SK-MEL-5 (cell line): ENCODE results near the gene FOXK1. TPM values are rescaled to one million over a fixed set of nuclear protein-coding genes. Genes with fewer than 3 reads are reported as not detected.

ENCODE experiments used
- DNase-seq: peaks from one replicate; pipeline ENCODE4 v3.0.0-alpha.2; 2016; ENCODE audit warnings: low read depth, low spot score
- in situ Hi-C: cut with HindIII; loops from 2 replicates; pipeline ENCODE4 v1.10.0; 2016; ENCODE audit warnings: low sequenced_read_pairs, high pct_unique_total_duplicates, low pct_unique_long_range_greater_than_20kb
- total RNA-seq: library from RNA; depleted of rRNA; stranded (reverse); fragments of >200 nt; shearing (Covaris generic); gene quantifications from 2 replicates; pipeline ENCODE4 v1.2.3, GENCODE V29; 2014

The FOXK1 gene
- total RNA-seq, 1 experiment from 2014 or later = 14.5 TPM

DNA sequence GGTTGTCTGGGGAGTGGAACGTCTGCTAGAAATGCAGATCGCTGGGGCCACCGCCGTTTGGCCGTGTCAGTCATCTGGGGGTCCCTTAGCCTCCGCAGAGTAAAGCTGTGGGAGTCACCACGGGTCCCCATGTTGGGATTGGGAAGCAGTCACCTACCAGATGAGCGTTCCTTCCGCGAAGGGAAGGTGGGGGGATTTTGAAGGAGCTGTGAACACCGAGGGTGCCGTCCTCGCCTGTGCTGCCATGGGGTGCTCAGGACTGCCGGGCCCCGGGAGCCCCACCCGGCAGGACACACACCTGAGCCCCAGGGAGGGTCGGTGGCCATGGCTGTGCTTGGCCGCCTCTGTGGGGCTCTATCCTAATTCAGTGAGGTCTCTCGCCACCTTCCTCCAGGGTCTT, 47.2 kb downstream of the FOXK1 start:
- in situ Hi-C loops = no loop called here
- no peak for DNase-seq

DNA sequence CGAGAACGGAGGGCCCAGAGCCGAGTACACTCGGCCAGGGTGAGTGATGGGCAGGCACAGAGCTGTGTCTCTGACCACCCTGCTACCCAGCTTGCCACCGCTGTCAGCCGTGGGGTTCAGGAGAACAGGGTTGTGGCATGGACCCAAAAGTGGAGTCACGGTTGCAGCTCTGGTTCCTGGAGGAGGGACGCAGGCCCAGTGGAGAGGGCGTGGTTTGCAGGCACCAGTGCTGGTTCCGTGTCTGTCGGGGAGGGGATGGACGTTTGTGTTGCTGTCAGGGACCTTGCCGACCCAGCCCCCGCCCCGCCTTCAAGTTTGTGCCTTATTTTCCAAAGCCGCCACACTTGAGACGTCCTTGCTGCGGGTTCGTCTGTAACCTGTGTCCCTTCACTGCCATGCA, 48.2 kb downstream of the FOXK1 start:
- DNase-seq = no peak
- in situ Hi-C loops = no loop called here

DNA sequence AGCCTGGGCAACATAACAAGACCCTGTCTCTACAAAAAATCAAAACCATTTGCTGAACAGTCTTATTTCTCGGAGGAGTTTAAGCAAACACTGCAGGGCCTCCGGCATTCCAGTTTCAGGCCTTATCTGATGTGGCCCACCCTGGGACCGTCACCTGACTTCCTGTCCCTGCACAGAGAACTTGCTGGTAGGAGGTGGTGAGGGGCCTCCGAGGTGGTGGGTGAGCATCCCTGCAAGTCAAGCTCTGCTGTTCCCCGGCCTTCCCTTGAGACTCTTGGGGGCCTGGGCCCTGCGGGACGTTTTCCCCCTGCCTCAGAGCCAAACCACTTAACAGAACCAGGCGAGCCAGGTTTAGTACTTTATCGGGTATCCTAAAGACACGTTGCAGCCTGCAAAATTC, 48.9 kb downstream of the FOXK1 start:
- no peak for DNase-seq
- in situ Hi-C loops = no loop called here

DNA sequence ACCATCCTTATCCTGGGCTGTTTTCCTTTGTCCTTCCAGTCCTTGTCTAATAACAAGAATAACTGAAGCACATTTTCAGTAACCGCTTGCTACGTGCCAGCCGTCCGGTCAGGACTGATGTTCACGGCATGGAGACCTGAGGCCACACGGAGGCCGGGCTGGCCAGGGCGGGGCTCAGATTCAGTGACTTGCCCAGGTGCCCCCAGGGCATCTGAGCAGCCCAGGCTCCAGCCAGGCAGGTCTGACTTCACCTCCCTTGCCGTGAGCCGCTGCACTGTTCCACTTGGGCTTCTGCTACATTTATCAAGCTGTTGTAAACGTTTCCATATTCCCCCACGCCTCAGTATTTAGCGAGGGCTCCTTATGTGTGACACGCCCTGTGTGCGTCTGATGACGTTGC, 49.7 kb downstream of the FOXK1 start:
- in situ Hi-C loops = no loop called here
- no peak for DNase-seq

DNA sequence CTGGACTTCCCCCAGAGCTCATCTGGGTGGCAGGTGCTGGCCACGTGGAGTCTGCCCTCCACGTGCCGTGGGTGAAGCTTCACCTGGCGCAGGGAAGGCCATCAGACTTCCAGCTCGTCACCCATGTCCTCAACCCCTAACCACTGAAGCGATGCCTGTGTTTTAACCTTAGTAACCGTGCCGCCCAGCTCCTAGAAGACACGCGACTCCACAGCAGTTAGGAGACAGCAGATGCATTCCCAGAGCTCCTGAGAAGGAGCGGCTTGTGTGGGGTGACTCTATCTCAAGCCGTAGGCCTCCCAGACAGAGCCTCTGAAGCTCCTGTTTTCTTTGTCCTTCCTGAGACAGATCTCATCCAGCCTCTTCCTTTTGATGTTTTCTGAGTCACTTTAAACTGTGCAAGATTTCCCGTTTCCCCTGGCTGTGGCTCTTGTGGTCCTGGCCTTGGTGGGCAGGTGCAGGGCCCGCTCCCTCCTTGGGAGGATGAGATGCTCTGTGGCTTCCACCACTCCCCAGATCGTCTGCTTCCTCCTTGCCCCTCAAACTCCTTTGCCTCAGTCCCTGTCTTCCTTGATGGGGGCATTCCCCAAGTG, 51.9 kb downstream of the FOXK1 start:
- in situ Hi-C loops = no loop called here
- DNase-seq = no peak

DNA sequence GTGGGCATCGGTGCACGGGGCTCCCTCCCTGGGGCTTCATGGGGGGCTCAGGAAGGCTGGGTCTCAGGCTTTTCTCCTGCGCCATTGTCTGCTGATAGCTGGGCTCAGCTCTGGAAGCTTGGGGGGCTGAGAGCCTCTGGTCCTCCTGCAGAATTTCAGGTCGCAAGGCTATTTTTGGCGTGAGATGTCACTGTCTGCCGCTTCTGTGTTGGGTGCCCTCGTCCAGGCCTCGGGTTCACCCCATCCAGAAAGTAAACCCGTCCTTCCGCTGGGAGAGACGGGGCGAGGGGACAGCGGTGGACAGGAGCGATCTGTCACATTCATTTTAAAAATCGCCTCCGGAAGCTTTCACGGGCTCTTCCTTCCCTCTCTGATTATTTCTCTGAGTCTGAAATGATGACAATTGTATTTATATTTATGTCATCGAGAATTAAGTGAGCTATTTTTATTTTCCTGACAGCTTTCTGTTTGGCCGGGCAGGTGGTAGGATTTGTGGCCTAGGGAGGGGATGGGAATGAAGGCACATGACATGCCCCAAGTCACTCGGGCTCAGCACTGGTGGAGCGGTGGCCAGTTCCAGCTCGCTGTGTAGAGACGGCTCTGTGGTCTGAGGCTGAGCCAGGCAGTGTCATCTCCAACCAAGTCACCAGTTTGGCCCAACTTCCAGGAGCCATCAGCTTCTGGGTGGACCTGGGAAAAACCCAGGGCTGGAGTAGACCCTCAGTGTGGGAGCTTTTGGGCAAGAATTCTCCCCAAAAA, 52.7 kb downstream of the FOXK1 start:
- DNase-seq = no peak
- in situ Hi-C loops = no loop called here

DNA sequence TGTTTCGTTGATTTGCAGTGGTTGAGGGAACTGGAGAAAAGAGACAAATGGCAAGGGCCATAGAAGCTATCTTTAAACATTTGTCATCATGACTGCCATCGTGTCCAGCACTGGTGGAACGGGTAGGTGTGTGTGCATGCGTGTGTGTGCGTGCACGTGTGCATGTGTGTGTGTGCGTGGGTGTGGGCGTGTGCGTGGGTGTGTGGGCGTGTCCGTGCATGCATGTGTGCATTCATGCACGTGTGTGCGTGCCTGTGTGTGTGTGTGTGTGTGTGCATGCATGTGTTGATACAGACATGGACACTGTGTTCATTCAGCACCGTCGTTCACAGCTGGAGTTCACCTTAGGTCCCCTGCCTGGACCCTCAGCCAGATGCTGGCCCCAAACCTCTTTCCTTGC, 55.2 kb downstream of the FOXK1 start:
- no peak for DNase-seq
- in situ Hi-C loops = no loop called here

DNA sequence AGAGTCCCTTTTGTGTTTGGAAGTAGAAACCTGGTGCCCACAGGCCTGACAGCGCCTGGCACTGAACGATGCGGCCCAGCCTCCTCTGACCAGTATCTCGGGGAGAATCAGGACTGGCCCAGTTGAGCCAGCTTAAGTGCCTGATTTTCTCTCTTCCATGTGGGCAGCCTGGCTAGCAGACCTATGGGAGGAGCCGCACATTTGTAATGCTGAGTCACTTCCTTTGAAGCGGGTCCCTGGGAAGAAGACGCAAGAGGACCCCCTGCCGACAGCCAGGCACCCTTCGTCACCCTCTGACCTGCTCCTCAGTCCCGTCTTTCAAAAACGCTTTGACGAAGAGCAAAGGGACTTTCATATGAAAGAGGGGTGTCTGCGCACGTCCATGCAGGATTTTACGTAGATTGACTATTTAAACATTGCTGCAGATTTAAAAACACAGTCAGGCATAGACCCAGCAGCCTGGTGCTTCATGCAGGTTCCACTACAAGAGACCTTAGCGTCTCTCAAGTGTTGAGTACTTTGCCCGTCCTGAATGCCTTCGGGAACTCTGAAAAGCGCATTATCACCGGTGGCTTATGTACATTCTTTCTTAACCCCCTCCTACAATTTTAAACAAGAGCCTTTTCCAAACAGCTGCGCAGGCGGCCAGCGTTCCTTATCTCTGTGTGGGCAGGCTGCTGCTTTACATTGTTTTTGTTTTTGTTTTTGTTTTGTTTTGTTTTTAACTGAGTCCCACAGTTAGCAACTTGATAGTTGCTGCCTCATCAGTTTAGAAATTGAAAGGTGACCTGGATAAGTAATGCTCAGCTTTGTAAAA, 56.8 kb downstream of the FOXK1 start:
- peak; percentile 81 for DNase-seq
- in situ Hi-C loops = no loop called here

DNA sequence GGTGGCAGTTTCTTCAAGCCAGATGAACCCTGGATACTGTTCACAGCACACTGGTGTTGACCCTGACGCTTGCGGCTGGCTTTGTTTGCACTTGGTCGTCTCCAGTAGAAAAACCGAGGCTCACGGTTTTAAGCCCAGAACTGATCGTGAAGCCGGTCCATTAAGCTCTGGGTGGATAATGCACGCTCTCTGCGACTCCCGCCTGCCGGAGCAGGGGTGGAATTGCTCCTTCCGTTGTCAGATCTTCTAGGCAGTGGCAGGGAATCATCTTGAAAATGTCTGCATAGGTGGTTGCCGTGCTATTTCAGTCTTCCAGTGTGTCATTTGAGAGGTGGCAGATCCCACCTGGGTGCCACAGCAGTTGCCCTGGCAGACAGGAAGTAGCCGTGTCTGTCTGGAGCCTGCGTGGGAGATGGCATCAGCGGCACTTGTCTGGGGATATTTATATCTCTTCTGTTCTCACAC, 57.5 kb downstream of the FOXK1 start:
- in situ Hi-C loops = no loop called here
- DNase-seq = peak; percentile 58

DNA sequence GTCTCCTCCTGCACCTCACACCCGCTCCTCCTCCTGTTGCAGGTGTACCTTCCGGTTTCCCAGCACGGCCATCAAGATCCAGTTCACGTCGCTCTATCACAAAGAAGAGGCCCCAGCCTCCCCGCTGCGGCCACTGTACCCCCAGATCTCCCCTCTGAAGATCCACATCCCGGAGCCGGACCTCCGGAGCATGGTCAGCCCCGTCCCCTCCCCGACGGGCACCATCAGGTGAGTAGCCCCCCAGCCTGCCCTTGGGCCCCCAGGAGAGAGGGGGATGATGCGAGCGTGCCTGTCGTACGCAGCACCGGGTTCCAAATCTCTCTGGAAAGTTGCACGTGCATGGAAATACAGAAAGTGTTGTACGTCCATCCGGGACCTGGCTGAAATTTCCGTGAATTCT, 58.7 kb downstream of the FOXK1 start:
- no peak for DNase-seq
- in situ Hi-C loops = no loop called here

DNA sequence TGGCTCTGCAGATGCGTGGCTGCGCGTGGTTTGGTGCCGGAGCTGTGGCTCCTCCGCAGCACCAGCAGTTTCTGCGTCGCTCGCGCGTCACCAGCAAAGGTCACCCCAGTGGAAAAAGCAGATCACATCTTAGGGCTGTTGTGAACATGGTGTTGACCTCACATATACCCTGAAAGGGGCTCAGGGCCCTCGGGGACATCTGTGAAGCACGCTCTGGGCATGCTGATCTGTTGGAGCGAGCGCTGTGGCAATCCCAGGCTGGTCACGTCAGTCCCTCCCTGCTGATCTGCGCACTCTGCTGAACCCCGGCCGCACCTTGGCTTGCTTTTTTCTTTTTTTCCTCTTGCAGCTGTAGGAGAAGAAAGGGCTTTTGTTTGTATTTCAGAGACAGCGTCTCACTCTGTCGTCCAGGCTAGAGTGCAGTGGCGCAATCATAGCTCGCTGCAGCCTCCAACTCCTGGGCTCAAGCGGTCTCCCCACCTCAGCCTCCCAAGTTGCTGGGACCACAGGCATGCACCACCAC, 60.0 kb downstream of the FOXK1 start:
- peak; percentile 74 for DNase-seq
- in situ Hi-C loops = no loop called here

DNA sequence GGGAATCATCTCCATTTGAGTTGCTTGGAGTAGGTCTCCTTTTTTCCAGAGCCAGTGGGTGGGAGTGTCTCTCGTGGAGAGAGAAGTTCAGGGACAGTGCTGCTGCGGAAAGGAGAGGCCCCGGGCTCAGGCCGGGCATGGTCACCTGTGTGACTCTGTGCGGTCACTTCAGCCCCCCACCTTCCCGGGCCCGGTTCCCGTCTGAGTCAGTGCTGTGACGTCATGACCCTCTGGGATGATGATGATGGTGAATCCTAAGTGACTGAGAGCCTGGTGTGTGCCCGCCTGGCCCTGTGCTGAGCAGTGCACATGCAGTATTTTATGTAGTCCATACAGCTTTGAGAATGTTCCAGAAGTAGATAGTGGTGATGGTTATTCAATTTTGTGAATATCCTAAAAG, 60.8 kb downstream of the FOXK1 start:
- no peak for DNase-seq

DNA sequence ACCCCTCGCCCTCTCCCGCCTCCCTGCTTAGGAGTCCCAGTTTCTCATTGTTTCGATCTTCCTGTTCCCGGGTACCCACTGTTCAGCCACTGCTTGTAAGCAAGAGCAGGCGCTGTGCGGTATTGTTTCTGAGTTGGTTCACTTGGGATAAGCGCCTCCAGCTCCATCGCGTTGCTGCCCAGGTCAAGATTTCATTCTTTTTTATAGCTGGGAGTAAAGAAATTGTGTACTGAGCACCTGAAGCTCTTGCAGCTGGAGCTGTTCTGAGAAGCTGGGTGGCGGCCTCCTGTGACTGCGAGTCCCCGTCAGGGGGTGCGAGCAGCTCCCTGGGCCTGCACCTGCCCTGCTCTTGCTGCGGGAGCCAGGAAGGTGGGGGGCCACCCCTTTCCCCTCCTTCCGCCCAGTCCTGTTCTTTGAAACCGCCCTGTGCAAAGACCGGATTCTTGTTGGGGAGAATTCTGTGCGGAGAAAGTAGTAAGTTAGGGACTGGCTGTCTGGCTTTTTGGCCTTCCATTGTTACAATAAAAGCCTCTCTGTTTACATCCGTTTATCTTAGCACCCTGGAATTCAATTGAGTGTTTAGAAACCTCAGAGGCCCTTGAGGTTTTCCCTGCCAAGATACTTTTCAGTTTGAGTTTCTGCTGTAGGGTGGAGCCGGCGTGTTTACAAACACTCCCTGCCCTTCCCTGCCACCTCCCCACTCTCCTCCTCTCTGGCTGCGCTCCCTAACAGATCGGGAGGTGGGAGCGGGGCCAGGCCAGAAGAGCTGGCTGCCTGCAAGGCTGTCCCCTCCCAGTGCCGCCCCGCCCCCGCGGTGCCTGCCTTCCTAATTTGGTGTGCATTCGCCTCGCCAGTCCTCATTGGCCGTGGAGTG, 62.5 kb downstream of the FOXK1 start:
- in situ Hi-C loops = no loop called here
- DNase-seq = peak; percentile 98

More for the DNA sequence above, 60.8 kb downstream of the FOXK1 start:
- in situ Hi-C loops = no loop called here

DNA sequence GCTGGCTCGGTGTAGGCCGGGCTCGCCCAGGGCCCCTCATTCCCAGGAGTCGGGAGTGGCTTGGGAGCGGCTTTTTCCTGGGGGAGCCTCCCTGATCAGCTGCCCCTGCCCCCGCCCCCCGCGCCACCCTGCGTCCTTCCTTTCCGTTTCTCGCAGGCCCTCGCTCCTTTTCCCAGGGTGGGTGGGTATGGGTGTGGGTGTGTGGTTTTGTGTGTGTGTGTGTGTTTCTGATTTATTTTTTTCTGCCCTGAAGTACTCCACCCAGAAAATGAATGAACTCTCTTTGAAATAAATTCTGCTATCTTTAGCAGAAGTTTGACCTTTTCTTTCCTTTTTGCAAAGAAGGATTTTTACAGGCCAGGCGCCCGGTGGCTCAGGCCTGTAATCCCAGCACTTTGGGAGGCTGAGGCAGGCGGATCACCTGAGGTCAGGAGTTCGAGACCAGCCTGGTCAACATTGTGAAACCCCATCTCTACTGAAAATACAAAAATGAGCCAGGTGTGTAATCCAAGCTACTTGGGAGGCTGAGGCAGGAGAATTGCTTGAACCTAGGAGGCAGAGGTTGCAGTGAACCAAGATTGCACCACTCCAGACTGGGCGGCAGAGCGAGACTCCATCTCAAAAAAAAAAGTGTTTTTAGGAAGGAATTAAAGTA, 63.3 kb downstream of the FOXK1 start:
- in situ Hi-C loops = no loop called here

DNA sequence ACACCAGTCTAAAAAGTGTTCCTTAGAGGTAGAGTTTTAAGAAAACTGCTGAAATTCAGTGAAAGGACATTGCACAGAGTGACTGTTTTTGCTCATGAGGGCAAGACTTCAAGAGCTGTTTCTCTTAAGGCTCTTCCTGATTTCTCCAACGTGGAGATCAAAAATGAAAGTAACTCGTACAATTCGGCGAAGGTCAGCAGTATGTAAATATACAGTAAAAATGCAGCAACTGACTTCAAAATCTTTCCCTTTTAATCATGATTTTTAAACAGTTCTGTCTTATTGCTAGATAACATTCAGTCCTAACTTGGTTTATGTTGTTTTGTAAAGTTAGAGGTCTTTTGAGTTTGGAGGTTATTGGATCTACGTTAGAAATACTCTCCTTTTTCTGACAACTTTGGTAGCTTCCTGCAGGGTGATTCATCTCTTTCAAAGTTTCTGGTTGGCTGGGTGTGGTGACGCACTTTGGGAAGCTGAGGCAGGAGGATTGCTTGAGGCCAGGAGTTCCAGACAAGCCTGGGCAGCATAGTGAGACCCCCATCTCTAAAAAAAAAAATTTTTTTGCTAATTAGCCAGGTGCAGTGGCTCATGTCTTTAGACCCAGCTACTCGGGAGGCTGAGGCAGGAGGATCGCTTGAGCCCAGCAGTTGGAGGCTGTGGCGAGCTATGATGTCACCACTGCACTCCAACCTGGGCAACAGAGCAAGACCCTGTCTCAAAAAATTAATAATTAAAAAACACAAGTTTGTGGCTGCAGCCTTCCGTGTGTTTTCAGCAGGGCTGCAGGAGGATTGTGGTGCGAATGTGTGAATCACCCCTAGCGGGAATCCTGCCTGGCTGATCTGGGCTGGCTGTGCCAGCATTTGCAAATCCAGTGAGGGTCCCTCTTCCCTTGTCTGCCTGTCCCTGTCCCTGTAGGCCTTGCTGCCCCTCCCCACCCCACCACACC, 64.2 kb downstream of the FOXK1 start:
- DNase-seq = peak; percentile 42
- in situ Hi-C loops = no loop called here

More for the DNA sequence above, 63.3 kb downstream of the FOXK1 start:
- no peak for DNase-seq

DNA sequence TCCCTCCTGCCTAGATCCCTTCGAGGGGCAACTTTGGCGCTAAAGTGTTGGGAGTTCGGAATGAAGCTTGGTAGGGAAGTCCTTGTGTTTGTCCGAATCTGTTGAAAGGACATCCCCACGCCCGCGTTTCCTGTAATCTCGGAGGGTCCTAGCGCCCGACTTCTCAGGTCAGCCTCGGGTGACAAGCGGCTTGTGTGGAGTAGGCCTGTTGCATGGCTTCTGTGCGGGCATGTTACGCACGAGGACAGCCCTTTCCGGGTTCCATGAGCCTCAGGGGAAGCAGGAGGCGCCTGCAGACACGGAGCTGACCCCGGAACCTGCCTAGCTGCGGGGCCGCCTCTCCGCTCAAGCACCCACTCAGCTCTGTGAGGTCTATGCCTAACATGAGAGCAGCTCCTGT, 64.9 kb downstream of the FOXK1 start:
- in situ Hi-C loops = no loop called here
- DNase-seq = no peak
